GM18868 (cell line): ENCODE measurements around the gene KLK13.

Experiments used
- ATAC-seq: cut with Tn5 transposase; IDR thresholded peaks from one replicate; pipeline ENCODE4 v1.9.1; 2021; ENCODE audit warnings: mild to moderate bottlenecking, moderate library complexity; ENCODE audit not compliant: unreplicated experiment

The KLK13 gene

GRCh38 chr19:51093101-51093500 lies 28.2 kb upstream of the KLK13 start:
- no peak for ATAC-seq

DNA sequence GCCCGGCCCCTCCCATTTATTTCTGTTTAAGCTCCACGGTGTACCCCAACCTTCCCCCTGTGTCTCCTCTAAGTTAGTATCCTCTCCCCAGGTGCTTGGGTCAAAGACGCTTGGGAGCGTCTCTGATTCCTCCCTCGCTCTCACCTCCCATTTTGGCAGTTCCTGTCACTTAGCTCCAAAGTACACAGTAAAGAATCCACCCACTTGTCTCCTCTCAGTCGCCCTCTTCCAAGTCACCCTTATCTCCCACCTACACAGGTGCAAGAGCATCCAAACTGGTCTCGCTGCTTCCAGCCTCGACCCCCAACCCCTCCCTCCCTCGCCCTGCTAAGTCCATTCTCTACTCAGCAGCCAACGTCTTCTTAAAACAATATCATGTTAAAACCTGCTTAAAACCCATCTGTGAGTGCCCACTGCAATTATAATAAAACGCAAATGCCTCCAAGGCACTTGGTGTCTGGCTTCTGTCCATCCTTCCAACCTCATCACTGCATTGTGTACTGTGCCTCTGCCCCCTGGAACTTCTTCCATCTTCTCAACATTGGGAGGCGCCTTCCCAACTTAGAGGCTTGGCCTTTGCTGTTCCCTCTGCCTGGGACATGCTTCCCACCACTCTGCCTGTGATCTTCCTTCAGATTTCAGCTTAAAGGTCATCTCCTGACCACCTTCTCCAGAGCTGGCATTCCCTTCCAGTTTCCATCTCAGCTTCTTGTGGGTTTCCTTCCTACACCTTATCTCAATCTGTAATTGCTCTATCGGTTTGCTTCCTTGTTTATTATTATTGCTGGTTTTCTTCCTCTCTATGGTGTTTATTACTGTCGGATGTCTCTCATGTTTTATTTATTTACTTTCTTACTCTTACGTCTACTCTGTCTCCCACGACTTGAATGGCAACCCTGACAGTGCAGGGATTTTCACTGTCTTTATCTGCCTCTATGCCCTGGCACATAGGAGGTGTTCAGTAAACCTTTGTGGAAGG lies 27.3 kb upstream of the KLK13 start:
- no peak for ATAC-seq

GRCh38 chr19:51091126-51091525 lies 26.2 kb upstream of the KLK13 start:
- ATAC-seq = no peak

DNA sequence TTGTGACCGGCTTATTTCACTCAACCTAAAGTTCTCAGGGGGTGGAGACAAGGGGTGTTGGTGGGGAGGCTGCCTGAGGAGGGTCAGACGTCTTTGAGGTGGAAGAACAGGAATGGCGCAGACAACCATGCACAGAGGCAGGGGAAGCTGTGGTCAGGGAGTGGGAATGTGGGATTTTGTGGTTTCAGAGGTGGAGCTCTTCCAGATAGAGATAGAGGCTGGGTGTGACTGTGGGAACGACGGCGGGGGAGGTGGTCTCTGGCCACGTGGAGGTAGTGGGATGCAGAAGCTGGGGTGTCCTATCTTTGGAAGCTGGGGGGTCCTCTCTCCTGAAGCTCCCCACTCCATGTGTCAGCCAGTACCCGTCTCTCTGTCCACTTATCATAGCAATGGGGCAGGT lies 25.6 kb upstream of the KLK13 start:
- ATAC-seq = no peak

- no peak for ATAC-seq
These were observed 24.9 kb upstream of the KLK13 start for GRCh38 chr19:51089786-51090185.

- no peak for ATAC-seq
These were observed 21.4 kb upstream of the KLK13 start for GRCh38 chr19:51086153-51086850.

- ATAC-seq = no peak
These were observed 19.6 kb upstream of the KLK13 start for GRCh38 chr19:51084505-51084904.

- ATAC-seq = no peak
These were observed 18.9 kb upstream of the KLK13 start for GRCh38 chr19:51083783-51084182.

DNA sequence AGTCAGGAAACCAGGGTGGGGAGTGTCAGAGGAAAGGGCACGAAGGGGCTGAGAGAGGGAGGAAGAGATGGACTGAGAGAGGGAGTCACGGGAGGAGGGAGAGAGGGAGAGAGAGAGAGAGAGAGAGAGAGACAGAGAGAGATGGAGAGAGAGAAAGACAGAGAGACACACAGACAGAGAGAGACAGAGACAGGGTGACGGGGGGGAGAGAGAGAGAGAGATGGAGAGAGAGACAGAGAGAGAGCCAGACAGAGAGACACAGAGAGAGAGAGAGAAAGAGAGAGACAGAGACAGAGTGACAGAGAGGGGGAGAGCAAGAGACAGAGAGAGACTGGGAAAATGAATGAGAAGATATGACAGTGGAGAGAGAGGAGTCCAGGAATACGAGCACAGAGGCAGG lies 18.3 kb upstream of the KLK13 start:
- no peak for ATAC-seq

- no peak for ATAC-seq
These were observed 17.7 kb upstream of the KLK13 start, which contains the start of gene KLK14 for GRCh38 chr19:51082611-51083010. Gene KLK14, minus strand, starts transcription at chr19:51082887. Its CDS starts 273 bp downstream, at chr19:51082614.

GRCh38 chr19:51081476-51081875 lies 16.6 kb upstream of the KLK13 start:
- no peak for ATAC-seq

- no peak for ATAC-seq
These were observed 14.7 kb upstream of the KLK13 start for GRCh38 chr19:51079481-51080110.

GRCh38 chr19:51078731-51079130 lies 13.8 kb upstream of the KLK13 start:
- no peak for ATAC-seq

GRCh38 chr19:51078104-51078503 lies 13.2 kb upstream of the KLK13 start:
- no peak for ATAC-seq

- no peak for ATAC-seq
These were observed 11.8 kb upstream of the KLK13 start for GRCh38 chr19:51076631-51077213.

GRCh38 chr19:51075998-51076397 lies 11.1 kb upstream of the KLK13 start:
- no peak for ATAC-seq

DNA sequence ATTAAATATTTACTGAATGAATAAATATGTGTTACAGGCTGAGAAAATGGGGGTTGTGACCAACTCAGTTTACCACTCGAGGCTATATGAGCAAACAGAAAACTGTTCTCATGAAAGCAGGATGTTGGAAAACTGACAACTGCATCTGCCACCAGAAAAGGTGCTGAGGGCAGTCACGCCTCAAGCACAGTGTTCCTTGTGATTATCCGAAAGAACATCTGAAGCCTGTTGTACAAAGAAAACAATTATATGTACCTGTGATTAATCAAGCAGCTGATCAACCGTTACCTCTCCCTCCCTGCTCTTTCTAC lies 6.2 kb upstream of the KLK13 start:
- ATAC-seq = no peak

DNA sequence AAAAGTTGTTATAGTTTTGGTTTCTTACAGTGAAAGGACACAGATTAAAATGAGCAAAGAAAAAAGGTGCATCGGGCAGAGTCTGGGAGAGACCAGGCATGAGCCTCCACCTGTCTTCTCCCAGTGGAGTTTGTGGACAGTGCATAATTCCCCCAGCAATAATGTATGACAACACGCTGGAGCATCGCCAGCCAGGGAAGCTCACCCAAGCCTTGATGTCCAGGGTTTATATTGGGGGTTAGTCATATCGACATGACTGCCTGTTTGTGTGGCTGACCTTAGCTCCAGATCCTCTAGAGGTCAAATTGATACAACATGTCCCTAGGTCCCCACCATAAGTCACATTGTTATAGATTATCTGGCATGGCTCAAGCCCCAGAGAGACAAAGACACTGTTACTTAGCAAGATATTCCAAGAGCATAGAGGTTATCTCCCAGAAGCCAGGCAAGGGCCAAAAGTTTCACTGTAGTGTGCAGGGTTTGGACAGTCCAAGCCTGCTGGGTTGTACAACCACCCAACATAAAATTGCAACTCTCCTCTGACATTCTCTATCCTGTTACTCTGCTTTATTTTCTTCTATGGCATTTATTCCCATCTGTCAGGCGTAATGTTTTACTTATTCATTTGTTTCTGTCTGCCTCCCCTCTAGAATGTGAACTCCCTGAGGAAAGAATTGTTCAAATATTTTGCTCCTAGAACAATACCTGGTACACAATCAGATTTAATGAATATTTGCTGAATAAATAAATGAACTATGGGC lies 5.6 kb upstream of the KLK13 start:
- ATAC-seq = no peak

DNA sequence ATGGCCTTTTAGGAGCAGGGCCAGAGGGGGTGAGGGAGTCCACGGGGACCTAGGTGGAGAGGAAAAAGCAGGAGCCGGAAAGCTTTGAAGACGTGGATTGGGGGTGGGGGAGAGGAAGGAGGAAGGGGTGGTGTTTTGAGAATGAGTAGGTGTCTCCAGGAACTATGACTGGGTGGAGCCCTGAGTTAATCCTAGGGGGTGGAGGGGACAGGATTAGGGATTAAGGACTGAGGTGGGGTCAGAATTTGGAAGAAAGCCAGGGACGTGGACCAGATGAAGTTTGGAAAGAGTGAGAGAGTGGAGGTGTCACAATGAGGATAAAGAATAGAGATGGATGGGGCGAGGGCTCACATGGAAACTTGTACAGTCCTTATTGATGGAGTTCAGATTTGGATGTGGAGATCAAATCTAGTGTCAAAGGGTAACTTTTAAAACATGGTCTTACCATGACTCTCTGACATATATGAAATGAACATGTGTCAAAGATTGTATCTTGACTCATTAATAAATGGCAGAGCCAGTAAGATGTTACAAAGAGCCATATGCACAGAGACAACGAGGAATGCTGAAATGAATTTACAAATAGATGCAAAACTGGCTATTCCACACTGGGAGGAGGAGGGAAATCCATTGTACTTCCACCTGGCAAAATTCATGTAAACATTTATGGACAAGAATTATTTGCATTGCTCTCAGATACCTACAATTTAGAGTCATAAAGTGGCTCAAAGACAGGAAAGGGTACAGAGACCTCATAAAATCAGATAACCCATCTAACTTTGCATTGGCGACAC lies 1.7 kb upstream of the KLK13 start:
- ATAC-seq = no peak
